Cardiac muscle cell (in vitro differentiated cells and primary cell): ENCODE results near the gene PKLR. TPM values are rescaled to one million over a fixed set of nuclear protein-coding genes. Genes with fewer than 3 reads are reported as not detected.
"Not testable (repeated sequence)": the region's sequence is repeated elsewhere in the genome, so short reads cannot be mapped to it uniquely, and the experiment has no call there.

Experiments used
- DNase-seq, 2 donors: peaks; one replicate each; pipeline versions ENCODE4 v3.0.0 to v3.0.0-alpha.2; 2010 to 2017; ENCODE audit warnings: low read depth in 1 of 2, low spot score in 1 of 2
- H3K27ac ChIP-seq: fragments of 200-600 bp; sonication (generic); 2 replicates; pipeline ENCODE4 v1.5.1; 2016
- H3K27me3 ChIP-seq: fragments of 200-600 bp; sonication (generic); 2 replicates; pipeline ENCODE4 v1.6.0; 2016; ENCODE audit warnings: control low read depth
- H3K36me3 ChIP-seq: fragments of 200-600 bp; sonication (generic); 2 replicates; pipeline ENCODE4 v1.5.1; 2016; ENCODE audit warnings: control low read depth
- H3K4me1 ChIP-seq: fragments of 200-600 bp; sonication (generic); 2 replicates; pipeline ENCODE4 v1.8.1; 2017; ENCODE audit warnings: low read depth, mild to moderate bottlenecking, mixed run types
- H3K4me3 ChIP-seq: fragments of 200-600 bp; sonication (generic); 2 replicates; pipeline ENCODE4 v1.5.1; 2016; ENCODE audit warnings: mild to moderate bottlenecking
- H3K9me3 ChIP-seq: fragments of 200-600 bp; sonication (generic); 2 replicates; pipeline ENCODE4 v1.5.1; 2017; ENCODE audit warnings: low read depth, mild to moderate bottlenecking, control low read depth
- polyA plus RNA-seq: library from polyadenylated mRNA; unstranded; fragments of >200 nt; fragmentation: Nextera tagmentation; extraction: Ambion mirVana; gene quantifications from 2 replicates; pipeline ENCODE4 v1.2.1, GENCODE V29; 2016
- total RNA-seq: library from RNA; depleted of rRNA; stranded (reverse); fragments of >200 nt; gene quantifications from 2 replicates; pipeline ENCODE4 v1.2.3, GENCODE V29; 2016
- TF ChIP-seq, protein P1 (sequence below): IDR thresholded peaks from 2 replicates; pipeline ENCODE4 v1.5.1; 2012; ENCODE audit warnings: low read depth, mild to moderate bottlenecking, low read length

PKLR gene
- total and polyA plus RNA-seq, 2 experiments from 2014 or later, result 0.06 TPM; not detected in 1

DNA sequence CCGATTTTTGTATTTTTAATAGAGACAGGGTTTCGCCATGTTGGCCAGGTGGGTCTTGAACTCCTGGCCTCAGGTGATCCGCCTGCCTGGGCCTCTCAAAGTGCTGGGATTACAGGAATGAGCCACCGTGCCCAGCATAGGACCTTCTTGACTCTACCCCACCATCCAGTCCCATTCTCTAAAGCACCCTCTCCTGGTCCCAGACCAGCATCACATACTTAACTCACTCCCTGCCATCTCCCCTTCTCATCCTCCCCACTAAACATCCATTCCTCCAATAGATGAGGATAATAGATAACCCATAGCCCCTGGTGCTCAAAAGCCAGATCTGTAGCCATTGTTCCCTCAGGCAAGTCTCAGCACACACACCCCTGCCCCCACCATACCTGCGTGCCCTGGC, 48.0 kb downstream of the PKLR start:
- no peak for DNase-seq
- no peaks in the 10 kb centered on the region for H3K9me3 ChIP-seq
- no peaks in the 10 kb centered on the region for H3K27me3 ChIP-seq
- TF ChIP-seq, protein P1, sequence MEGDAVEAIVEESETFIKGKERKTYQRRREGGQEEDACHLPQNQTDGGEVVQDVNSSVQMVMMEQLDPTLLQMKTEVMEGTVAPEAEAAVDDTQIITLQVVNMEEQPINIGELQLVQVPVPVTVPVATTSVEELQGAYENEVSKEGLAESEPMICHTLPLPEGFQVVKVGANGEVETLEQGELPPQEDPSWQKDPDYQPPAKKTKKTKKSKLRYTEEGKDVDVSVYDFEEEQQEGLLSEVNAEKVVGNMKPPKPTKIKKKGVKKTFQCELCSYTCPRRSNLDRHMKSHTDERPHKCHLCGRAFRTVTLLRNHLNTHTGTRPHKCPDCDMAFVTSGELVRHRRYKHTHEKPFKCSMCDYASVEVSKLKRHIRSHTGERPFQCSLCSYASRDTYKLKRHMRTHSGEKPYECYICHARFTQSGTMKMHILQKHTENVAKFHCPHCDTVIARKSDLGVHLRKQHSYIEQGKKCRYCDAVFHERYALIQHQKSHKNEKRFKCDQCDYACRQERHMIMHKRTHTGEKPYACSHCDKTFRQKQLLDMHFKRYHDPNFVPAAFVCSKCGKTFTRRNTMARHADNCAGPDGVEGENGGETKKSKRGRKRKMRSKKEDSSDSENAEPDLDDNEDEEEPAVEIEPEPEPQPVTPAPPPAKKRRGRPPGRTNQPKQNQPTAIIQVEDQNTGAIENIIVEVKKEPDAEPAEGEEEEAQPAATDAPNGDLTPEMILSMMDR, result peak; percentile 8
- H3K27ac ChIP-seq, result peak overlapping the region; percentile 54
- H3K4me3 ChIP-seq, result no peak overlapping the region
- peaks cover 30% of the 10 kb centered on the region for H3K4me1 ChIP-seq
- H3K36me3 ChIP-seq, result peaks cover 5% of the 10 kb centered on the region

DNA sequence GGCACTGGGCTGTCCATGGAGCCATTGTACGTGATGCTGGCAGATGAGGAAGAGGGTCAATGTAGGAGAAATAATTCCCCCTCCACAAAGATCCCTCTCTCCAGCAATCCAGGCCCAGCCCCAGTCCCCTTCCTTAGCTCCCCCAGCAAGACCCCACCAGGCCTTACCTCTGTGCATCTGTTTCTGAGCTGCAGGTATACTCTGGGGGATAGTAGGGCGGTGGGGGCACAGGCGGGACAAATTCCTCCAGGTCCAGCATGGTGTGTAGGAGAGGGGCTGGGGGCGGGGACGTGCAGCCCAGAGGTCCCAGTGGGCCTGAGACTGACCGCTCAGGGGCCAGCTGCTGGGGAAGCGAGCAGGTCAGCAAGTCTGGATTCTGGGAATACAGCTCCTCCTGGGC, 49.7 kb downstream of the PKLR start:
- peaks cover 30% of the 10 kb centered on the region for H3K4me1 ChIP-seq
- no peak overlapping the region for H3K4me3 ChIP-seq
- no peak for DNase-seq
- peaks cover 9% of the 10 kb centered on the region for H3K36me3 ChIP-seq
- H3K9me3 ChIP-seq, result no peaks in the 10 kb centered on the region
- H3K27me3 ChIP-seq, result no peaks in the 10 kb centered on the region
- peak overlapping the region; percentile 70 for H3K27ac ChIP-seq
- TF ChIP-seq, protein P1, result no peak

DNA sequence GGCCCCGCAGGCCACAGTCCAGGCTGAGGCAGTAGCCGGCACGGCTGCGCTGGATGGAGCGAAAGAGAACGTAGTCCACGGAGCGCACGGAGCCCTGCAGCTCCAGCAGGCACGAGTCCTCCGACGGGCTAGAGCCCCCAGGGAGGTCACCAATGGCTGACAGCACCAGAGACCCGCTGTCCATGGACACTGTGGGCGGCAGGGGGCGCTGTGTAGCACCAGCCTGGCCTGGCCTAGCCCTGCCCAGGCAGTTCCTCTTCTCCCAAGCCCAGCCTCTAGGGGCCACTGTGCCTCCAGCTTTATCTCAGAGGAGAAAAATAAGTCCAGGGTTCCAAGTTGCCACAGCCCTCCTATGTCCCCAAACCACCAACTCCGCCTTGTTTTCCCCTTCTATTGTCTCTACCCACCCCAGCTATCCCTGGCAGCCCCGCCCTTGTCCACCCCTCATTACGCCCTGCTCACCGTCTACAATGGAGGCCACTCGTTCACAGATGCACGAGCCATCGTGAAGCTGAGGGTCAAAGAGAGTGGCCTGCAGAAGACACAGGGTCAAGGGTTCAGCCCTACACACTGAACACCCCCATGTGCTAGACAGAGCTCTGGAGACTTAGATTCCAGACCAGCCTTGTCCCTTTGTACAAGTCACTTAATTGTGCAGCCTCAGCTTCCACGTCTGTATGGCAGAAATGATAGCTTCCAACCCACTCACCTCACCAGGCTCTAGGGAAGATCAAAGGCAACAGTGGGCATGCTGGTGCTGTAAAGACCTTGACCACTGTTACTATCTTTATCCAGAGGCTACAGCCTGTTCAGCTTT, 50.4 kb downstream of the PKLR start:
- peaks cover 29% of the 10 kb centered on the region for H3K4me1 ChIP-seq
- TF ChIP-seq, protein P1, result peak; percentile 100
- peaks cover 9% of the 10 kb centered on the region for H3K36me3 ChIP-seq
- H3K4me3 ChIP-seq, result no peak overlapping the region
- H3K9me3 ChIP-seq, result no peaks in the 10 kb centered on the region
- DNase-seq, result peak; percentile 94 to 97
- H3K27me3 ChIP-seq, result no peaks in the 10 kb centered on the region
- H3K27ac ChIP-seq, result peak overlapping the region; percentile 70

DNA sequence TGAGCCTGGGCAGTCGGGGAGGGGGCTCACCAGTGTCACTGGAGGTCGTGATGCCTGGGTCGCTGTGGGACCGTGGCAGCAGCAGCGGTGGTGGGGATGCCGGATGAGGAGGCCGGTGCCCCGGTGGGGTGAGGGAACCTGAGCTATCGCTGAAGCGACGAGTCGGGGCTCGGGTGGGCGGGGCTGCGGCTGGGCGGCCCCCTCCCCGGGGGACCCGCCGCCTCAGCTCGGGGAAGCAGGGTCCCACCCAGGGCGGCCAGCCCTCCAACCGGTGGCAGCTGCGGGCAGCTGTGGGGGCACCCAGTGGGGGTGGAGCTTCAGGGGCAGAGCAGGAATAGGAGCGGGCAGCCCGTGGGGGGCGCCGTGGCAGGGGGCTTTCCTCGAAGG, 51.0 kb downstream of the PKLR start:
- H3K9me3 ChIP-seq, result no peaks in the 10 kb centered on the region
- TF ChIP-seq, protein P1, result no peak
- H3K4me1 ChIP-seq, result peaks cover 27% of the 10 kb centered on the region
- no peak overlapping the region for H3K4me3 ChIP-seq
- no peak for DNase-seq
- H3K27me3 ChIP-seq, result no peaks in the 10 kb centered on the region
- peaks cover 9% of the 10 kb centered on the region for H3K36me3 ChIP-seq
- H3K27ac ChIP-seq, result no peak overlapping the region

DNA sequence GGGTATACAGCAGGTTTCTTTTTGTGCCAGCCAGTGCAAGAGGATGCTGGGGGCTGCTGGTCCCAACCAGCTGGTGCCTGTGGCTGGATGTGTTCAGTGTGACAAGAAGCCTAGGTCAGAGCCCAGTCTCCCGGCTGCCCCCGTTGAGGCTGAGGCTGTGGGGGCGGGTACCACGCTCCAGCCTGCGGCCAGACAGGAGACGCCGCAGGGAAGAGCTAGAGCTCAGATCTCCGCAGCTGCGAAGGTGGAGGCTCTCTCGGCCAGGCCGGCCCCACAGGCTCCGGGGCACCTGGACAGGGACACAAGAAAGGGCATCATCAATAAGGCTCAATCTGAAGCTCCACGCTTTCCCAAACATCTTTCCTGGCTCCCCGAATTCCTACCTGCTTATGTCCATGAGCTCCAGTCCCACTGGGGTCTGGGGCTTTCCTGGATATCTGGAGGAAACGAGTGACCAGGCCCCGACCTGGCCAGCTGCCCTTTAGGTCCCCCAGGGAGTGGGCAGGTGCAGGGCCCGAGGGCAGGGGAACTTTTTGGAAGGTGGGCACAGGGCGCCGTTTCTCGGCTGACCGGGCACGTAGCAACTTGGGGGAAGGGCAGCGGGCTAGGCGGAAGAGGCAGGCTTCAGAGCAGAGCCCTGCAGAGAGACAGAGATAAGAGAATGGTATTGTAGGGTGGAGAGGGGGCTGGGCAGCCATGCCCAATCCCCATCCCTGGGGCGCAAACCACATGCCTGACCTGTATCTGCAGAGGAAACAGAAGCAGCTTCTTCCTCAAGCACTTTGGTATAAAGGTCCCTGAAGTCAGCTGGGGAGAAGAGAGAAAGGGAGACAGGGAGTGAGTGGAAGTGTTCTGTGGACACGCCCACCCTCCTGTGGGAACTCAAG, 53.3 kb downstream of the PKLR start:
- Histone ChIP-seq H3K4me3 (no peak overlapping the region), H3K9me3 (no peaks in the 10 kb centered on the region), H3K27me3 (no peaks in the 10 kb centered on the region), H3K36me3 (peaks cover 9% of the 10 kb centered on the region), H3K4me1 (peaks cover 16% of the 10 kb centered on the region), H3K27ac (no peak overlapping the region)
- TF ChIP-seq, protein P1, result no peak
- no peak for DNase-seq

DNA sequence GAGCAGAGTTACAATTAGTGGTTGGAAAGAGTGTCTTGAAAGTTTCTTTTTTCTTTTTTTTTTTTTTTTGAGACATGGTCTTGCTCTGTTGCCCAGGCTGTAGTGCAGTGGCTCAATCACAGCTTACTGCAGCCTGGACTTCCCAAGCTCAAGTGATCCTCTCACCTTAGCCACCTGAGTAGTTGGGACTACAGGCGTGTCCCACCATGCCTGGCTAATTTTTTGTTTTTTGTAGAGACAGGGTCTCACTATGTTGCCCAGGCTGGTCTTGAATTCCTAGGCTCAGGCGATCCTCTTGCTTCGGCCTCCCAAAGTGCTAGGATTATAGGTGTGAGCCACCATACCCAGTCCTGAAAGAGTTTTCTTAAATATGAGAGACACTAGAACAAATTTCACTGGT, 54.4 kb downstream of the PKLR start:
- not testable (repeated sequence) for H3K36me3 ChIP-seq, DNase-seq, H3K9me3 ChIP-seq, H3K27me3 ChIP-seq, H3K27ac ChIP-seq, H3K4me3 ChIP-seq
- H3K4me1 ChIP-seq, result peaks cover 10% of the 10 kb centered on the region
